Measurements from ENCODE around the gene ITSN1.
"Not testable (repeated sequence)": the region's sequence is repeated elsewhere in the genome, so short reads cannot be mapped to it uniquely, and the experiment has no call there.

ITSN1 gene

DNA sequence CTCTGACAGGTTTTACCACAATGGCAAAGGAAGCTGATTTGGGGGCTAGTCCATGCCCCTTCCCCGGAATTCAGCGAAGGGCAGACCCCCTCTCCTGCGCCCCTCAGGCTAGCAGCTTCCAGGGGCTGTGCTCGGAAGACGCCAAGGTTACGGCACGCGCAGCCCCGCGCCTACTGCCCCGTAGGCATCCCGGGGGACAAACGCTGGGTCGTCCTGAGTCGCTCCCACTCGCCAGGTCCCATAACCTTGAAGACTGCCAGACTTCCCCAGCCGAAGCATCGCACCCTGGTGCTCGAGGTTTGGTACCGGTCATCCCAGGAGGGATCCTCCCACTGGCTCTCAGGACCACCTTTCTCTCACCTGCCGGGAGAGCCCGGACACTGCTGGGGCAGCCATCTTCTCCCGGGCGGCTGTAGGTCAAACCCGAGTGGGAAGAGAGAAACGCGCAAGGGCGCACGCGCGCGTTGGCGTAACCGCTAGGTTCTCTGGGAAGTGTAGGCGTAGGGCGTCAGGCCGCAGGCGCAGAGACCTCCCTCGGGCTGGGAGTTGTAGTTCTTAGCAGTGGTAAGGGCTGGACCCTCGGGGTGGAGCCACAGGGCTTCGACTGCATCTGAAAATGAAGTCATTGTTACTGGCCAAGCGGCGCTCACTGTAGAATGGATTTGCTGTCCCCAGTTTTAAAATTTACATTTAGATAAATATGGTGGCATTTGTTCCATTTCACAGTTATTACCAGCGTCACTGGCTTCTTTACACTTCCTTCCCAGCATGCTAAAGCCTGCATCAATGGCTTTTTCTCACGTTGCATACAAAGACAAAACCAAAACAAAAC, 273.3 kb downstream of the ITSN1 start, which contains the start of gene ATP5PO:
Gene ATP5PO, minus strand, starts transcription at position 437 of the 832 bp plus-strand sequence. Its CDS starts 41 bp downstream, at position 396.
- in situ Hi-C loops (cut with MboI; ENCODE audit: low sequenced_read_pairs) = no loop called here

DNA sequence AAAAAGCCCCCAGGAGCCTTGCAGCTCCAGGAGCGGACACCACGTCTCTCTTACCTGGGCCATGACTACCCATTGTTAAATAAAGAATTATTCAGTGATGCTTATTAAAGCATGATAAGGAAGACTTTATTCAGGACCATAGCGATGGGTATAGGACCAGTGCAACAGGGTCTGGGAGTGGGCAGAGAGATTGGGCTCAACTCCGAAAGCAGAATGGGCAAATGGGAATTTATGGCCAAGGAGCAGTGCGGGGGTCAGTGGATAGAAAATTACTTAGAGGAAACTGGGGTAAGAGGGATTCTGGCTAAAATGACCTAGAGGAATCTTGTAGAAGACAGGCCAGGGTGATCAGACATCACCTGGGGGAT, 273.9 kb downstream of the ITSN1 start:
- in situ Hi-C loops (cut with MboI; ENCODE audit: low sequenced_read_pairs) = no loop called here

DNA sequence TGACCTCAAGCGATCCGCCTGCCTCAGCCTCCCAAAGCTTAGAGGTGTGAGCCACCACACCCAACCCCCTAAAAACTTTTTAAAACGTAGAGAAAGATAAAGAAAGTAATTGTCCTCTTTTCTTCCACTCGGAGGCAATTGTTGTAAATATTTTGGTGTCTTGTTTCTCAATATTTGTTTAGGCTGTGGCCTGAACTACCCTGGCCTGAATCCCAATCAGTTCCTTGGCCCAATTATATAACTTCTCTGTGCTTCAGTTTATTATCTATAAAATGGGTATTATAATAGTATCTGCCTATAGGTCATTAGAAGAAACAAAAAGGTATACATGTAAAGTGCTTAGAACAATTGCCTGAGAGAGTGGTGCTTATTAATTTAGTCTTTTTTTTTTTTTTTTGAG, 275.1 kb downstream of the ITSN1 start:
- in situ Hi-C loops (cut with MboI; ENCODE audit: low sequenced_read_pairs) = no loop called here

DNA sequence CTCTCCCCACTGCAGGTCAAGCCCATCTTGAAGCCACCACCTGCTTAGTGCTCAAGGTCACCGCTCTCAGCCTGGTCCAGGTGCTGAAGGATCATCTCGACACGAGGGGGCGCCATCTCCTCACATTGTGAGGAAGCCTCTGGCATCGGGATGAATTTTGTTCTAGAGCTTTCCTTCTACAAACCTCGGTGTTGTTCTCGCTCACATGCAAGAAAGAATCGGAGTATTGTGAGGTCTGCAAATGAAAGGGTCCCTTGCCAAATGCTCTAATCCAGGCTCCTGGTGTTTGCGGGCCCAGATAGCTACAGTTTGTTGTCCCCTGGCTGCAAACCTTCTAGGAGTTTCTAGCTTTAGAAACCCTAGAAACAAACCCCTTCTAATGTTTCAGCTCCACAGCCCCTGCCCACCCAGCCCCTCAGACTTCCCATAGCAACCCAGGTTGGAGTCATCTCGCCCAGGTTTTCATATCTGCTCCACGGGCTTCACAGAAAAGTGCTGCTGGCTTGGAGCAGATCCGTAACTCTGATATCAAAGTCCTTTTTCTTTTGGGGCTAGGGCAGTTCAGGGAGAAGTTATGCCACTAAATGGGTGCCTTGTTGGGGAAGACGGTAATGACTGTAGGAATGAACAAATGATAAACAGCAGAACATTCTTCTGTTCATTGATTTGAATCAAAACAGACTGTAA, 281.9 kb downstream of the ITSN1 start:
- in situ Hi-C loops (cut with MboI; ENCODE audit: low sequenced_read_pairs) = no loop called here

DNA sequence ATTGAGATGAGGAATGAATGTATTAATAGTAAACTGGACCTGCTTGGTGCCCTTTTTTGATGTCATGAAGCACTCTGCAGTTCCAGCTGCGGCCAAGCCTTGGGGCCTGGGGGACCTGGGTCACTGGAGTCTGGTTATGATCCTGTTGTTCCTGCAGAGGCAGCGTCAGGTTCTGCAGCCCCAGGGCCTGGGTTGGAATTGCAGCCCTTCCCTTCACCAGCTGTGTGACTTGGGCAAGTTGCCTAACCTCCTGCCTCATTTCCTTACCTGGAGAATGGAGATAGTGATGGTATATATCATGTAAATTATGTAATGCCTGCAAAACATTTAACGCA, 282.4 kb downstream of the ITSN1 start:
- in situ Hi-C loops (cut with MboI; ENCODE audit: low sequenced_read_pairs) = no loop called here

DNA sequence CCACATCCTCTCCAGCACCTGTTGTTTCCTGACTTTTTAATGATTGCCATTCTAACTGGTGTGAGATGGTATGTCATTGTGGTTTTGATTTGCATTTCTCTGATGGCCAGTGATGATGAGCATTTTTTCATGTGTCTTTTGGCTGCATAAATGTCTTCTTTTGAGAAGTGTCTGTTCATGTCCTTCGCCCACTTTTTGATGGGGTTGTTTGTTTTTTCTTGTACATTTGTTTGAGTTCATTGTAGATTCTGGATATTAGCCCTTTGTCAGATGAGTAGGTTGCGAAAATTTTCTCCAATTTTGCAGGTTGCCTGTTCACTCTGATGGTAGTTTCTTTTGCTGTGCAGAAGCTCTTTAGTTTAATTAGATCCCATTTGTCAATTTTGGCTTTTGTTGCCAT, 283.9 kb downstream of the ITSN1 start:
- in situ Hi-C loops (cut with MboI; ENCODE audit: low sequenced_read_pairs) = not testable (repeated sequence)

DNA sequence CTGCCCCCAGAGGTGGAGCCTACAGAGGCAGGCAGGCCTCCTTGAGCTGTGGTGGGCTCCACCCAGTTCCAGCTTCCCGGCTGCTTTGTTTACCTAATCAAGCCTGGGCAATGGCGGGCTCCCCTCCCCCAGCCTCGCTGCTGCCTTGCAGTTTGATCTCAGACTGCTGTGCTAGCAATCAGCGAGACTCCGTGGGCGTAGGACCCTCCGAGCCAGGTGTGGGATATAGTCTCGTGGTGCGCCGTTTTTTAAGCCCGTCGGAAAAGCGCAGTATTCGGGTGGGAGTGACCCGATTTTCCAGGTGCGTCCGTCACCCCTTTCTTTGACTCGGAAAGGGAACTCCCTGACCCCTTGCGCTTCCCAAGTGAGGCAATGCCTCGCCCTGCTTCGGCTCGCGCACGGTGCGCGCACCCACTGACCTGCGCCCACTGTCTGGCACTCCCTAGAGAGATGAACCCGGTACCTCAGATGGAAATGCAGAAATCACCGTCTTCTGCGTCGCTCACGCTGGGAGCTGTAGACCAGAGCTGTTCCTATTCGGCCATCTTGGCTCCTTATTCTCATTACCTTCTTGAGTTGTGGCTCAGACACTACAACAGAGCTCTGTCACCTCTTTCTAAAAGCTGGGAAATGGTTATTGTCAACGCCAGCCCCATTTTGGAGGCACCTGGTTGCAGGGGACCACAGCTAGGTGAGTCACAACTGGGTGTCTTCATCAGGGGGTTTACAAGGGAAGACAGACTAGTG, 288.9 kb downstream of the ITSN1 start:
- in situ Hi-C loops (cut with MboI; ENCODE audit: low sequenced_read_pairs) = loop anchor here (10.0 kb wide), 1 partner anchor 304 kb away; no protein-coding TSS in a partner anchor

DNA sequence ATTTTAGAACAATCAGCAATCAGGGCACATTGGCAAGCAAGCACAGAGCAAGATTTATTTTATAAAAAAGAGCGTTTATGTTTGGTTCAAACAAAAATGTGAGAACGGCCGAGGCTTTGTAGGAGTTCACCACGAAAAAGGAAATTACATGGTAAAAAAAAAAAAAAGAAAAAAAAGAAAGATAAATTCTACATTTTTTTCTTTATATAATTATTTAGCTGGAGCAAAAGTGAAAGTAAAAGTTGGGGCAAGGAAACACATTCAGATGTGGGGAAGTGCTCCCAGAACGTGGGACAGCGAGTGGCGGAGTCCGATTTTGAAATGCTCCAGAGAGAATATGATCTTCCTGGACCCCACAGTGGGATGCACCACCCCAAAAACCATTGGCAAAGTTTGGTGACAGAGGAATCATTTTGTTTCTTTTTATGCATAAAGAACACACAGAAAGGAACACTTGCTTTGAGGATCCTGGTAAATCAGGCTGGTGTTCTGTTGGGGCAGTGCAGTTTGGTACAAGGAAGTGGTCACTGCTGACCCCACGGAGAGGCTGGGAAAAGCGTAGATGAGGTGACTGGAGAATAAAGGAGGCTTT, 289.6 kb downstream of the ITSN1 start:
- in situ Hi-C loops (cut with MboI; ENCODE audit: low sequenced_read_pairs) = loop anchor here (10.0 kb wide), 1 partner anchor 303 kb away; no protein-coding TSS in a partner anchor

DNA sequence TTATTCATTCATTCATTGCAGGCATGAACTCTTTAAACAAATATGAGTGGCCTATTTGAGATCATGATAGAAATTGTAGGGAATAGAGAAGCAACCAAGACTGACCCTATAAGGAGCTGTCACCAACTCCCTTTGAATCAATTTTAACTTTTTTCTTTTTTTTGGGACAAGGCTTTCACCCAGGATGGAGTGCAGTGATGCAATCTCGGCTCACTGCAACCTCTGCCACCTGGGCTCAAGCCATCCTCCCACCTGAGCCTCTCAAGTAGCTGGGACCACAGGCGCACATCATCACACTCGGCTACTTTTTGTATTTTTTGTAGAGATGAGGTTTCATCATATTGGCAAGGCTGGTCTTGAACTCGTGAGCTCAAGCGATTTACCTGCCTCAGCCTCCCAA, 290.4 kb downstream of the ITSN1 start:
- in situ Hi-C loops (cut with MboI; ENCODE audit: low sequenced_read_pairs) = loop anchor here (10.0 kb wide), 1 partner anchor 302 kb away; no protein-coding TSS in a partner anchor

DNA sequence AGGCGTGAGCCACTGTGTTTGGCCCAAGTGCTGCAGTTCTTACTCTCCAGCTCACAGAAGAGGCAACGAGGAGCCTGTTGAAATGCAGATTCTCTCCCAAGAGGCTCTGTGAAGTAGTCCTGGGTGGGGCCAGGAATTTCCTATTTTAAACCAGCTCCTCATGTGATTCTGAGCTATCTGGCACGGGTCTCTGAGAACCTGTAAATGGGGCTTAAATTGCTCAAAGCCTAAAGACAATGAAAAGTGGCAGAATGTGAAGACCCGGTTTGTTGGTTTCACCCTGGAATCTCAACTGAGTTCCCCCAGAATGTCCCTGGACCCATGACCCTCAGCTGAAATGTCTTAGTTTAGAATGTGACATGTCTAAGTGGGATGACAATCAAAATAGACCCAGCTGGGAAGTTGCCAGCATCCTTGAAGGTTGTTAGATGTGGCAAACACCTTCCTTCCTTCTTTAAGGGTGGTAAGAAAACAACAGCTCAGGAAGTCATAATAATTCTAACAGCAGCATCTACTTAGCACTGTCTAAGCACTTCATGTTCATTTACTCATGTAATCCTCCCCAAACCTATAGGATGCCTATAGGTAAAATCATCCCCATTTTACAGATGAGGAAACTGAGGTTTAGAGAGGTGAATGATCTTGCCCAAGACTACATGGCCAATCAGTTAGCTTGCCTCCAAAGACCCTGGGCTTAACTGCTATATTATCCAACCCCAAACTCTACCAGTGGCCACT, 294.2 kb downstream of the ITSN1 start:
- in situ Hi-C loops (cut with MboI; ENCODE audit: low sequenced_read_pairs) = loop anchor here (10.0 kb wide), 1 partner anchor 298 kb away; no protein-coding TSS in a partner anchor

DNA sequence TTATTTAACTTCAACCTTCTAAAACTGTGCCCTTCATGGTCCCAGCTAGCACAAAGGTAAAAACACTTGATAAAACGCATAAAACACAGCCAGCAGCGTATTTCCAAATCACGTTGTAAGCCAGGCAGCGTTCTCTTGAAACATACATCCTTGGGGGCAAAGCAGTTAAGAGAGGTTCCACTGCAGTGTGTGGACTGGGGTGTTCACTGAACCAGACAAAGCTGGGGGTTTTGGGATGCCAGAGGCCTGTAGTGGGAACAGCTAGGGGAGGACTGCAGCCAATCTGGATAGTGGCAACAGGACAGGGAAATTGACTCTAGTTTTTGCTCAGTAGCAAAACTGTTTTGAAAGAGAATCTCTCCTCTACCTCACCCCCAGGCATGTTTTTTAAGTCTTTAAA, 294.8 kb downstream of the ITSN1 start:
- in situ Hi-C loops (cut with MboI; ENCODE audit: low sequenced_read_pairs) = loop anchor here (10.0 kb wide), 1 partner anchor 298 kb away; no protein-coding TSS in a partner anchor

DNA sequence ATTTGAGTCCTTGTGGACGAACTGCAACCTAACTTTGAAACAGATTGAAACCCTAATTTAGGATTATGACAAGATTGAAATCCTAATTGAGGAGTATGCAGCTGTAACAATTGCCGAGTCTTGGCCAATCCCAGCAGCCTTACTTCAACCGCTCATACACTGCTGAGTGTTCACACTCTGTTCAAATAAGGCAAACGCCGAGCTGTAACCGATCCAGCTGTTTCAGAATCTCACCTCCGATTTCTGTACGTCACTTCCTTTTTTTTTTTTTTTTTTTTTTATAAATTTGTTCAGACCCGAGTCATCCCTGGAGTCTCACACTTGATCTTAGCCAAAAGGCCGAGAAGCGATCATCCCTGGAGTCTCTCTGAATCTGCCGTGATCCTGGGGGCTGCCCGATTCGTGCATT, 295.6 kb downstream of the ITSN1 start:
- in situ Hi-C loops (cut with MboI; ENCODE audit: low sequenced_read_pairs) = loop anchor here (10.0 kb wide), 1 partner anchor 297 kb away; no protein-coding TSS in a partner anchor

DNA sequence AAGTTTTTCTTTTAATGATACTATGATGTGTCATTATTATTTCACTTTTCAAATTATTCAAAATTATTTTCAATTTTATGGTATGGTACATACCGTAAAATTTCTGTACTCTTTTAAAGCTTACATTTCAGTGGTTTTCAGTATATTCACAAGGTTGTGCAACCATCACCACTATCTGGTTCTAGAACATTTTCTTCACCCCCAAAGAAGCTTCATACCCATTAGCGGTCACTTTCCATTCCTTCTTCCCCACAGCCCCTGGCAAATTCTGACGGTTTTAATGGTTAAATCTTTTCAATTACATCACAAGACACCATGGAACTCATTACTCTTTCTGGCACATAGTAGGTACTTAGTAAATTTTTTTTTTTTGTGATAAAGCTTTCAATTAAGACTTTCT, 296.1 kb downstream of the ITSN1 start:
- in situ Hi-C loops (cut with MboI; ENCODE audit: low sequenced_read_pairs) = loop anchor here (10.0 kb wide), 1 partner anchor 296 kb away; no protein-coding TSS in a partner anchor

DNA sequence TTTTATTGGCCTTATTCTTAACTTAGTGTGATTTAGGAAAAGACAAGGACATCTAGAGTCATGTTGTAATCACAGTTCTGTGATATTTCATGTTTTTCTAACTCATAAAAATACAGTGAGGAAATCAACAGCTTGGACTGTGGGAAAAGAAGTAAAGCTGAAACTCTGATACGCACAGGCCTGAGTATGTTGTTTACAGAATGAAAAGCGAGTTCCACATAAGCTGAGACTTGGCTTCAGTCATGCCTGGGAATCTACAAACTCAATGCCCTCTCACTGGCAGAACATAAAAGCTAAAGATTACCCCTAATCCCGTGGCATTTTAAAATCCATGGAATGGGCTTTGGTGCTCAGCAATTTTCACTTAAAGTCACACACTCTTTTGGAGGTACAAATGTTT, 296.9 kb downstream of the ITSN1 start:
- in situ Hi-C loops (cut with MboI; ENCODE audit: low sequenced_read_pairs) = loop anchor here (10.0 kb wide), 1 partner anchor 296 kb away; no protein-coding TSS in a partner anchor

DNA sequence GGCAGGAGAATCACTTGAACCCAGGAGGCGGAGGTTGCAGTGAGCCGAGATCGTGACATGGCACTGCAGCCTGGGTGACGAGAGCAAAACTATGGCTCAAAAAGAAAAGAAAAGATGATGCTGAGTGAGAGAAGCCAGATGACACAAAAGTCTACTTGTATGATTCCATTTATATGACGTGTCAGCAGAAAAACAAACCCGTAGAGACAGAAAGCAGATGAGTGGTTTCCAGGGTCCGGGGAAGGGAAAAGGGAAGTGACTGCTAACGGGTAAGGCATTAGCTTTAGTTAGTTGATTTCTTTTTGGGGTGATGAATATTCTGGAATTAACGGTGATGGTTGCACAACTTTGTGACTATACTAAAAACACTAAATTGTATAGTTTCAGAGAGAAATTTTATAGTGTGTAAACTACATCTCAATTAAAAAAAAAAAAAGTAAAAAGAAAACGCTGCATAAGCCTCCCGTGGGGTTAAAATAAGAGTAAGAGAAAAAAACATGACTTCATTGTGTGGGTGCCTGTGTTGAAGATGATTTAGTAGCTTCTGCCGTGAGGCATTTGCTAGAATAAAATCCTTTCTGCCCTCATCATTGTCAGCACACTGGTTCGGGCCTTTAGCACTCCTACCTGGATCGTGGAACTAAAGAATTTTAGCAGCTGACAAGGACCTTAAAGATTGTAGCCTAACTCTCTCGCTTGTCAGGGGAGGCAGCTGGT, 298.0 kb downstream of the ITSN1 start:
- in situ Hi-C loops (cut with MboI; ENCODE audit: low sequenced_read_pairs) = no loop called here

DNA sequence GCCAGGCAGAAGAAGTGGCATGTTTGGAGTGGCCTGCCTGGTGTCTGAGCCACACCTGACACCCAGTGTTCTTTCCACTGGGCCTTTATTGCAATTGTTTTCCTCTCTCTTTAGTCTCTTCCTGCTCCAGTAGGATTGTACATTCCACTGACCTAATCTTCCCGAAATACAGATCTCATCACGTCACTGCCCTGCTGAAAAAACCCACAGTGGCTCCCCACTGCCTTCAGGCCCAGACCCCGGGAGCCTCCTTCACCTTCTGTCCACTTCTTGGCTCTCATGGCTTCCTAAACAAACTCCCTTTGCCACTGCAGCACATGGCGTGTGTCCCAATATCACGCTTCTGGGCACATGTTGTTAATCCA, 298.6 kb downstream of the ITSN1 start:
- in situ Hi-C loops (cut with MboI; ENCODE audit: low sequenced_read_pairs) = no loop called here

DNA sequence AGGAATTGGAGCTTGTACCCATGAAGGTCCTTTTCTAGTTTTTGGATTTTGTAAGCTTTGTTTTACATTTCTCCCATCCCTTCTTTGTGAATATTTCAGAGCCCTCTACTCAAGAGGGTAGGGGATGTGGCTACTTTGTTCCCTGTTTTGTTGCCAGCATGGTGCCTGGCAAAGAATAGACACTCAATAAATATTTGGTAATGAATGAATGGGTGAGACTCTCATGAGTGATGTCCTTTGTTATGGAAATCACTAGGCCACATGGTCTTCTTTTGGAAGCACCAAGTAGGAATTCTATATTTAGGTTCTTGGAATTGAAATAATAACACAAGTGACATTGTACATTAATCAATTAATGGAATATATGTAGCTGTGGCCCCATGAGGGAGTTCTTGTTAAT, 300.1 kb downstream of the ITSN1 start:
- in situ Hi-C loops (cut with MboI; ENCODE audit: low sequenced_read_pairs) = no loop called here

DNA sequence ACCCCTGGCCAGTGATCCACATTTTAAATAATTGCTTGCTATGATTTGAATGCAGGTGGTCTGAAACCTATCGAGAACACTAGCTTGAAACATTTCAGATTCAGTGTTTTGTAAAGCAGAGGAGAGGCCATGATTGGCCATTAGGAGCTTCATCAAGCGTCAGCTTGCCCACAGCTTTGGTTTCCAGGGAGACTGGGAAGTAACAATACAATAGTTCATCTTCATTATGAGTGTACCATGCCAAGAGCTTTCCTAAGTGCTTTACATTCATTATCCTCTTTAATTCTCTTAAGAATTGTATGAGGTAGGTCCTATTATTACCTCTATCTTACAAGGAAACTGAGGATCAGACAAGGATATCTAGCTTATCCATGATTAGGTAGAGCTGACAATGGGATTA, 301.0 kb downstream of the ITSN1 start:
- in situ Hi-C loops (cut with MboI; ENCODE audit: low sequenced_read_pairs) = no loop called here

DNA sequence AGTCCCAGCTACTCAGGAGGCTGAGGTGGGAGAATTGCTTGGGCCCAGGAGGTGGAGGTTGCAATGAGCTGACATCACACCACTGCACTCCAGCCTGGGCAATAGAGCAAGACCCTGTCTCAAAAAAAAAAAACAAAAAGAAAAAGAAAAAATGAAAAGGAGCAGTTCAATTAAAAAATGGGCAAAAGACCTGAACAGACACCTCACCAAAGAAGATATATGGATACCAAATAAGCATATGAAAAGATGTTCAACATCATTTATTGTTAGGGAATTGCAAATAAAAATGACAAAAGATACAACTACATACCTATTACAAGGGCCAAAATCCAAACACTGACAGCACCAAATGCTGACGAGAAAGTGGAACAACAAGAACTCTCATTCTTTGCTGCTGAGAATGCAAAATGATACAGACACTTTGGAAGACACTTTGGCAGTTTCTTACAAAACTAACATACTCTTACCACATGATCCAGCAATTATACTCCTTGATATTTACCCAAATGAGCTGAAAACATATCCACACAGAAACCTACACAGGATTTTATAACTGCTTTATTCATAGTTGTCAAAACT, 302.0 kb downstream of the ITSN1 start:
- in situ Hi-C loops (cut with MboI; ENCODE audit: low sequenced_read_pairs) = no loop called here
